ENCODE data around the gene TSPAN2. TPM values are rescaled to one million over a fixed set of nuclear protein-coding genes. Genes with fewer than 3 reads are reported as not detected.

The TSPAN2 gene
- total RNA-seq, 4 donors from 2014 or later: 3.0 to 6.6 (median 4.6) TPM

DNA sequence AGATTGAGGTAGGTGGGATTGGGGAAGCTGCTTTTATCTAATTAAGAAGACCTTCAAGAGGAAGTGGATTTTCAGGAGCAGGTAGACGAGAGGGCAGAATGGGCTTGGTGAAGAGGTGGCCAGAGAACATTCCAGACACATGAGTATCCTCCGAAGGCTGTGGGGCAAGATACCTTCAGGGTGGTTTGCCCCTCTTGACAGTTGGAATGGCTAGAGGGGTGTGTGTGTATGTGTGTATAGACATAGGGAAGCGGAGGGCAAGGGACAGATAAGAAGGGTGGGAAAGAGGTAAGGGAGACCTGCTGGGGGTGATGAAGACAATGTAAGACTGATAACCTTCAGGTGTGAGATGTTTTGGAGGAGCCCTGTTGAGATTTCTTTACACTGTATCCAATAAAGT, 46.8 kb upstream of the TSPAN2 start:
- Histone ChIP-seq H3K36me3 (no peaks in the 10 kb centered on the region), H3K4me3 (replicated peaks in 1 of 3) (no peak overlapping the region), H3K27me3 (no peaks in the 10 kb centered on the region), H3K4me1 (peaks cover 0 to 4% of the 10 kb centered on the region in 2 donors), H3K9me3 (no peaks in the 10 kb centered on the region), H3K27ac (no peak overlapping the region)
- TF ChIP-seq POLR2A (IDR thresholded peaks at IDR 0.05): no peak
- no peak for TF ChIP-seq CTCF (IDR thresholded peaks at IDR 0.05)
- intact Hi-C loops (cut with DNase I): loop anchor here (10.0 kb wide), 2 partner anchors 329 to 629 kb away; partner anchors contain the start of gene CASQ2
- 77 to 84% methylated on average over 3 of the region's 3 CpGs for WGBS, 2 donors
- DNase-seq: no peak

GRCh38 chr1:115135681-115136080, 46.4 kb upstream of the TSPAN2 start:
- TF ChIP-seq POLR2A (IDR thresholded peaks at IDR 0.05) (no peak), CTCF (IDR thresholded peaks at IDR 0.05) (no peak)
- WGBS, 2 donors: 83% methylated on average over 5 of the region's 5 CpGs
- no peak for DNase-seq
- H3K27me3 ChIP-seq: no peaks in the 10 kb centered on the region
- intact Hi-C loops (cut with DNase I): loop anchor here (10.0 kb wide), 2 partner anchors 329 to 629 kb away; partner anchors contain the start of gene CASQ2
- no peak overlapping the region for H3K4me3 ChIP-seq (replicated peaks in 1 of 3)
- peaks cover 0 to 4% of the 10 kb centered on the region in 2 donors for H3K4me1 ChIP-seq
- no peaks in the 10 kb centered on the region for H3K36me3 ChIP-seq
- H3K27ac ChIP-seq: no peak overlapping the region
- H3K9me3 ChIP-seq: no peaks in the 10 kb centered on the region

DNA sequence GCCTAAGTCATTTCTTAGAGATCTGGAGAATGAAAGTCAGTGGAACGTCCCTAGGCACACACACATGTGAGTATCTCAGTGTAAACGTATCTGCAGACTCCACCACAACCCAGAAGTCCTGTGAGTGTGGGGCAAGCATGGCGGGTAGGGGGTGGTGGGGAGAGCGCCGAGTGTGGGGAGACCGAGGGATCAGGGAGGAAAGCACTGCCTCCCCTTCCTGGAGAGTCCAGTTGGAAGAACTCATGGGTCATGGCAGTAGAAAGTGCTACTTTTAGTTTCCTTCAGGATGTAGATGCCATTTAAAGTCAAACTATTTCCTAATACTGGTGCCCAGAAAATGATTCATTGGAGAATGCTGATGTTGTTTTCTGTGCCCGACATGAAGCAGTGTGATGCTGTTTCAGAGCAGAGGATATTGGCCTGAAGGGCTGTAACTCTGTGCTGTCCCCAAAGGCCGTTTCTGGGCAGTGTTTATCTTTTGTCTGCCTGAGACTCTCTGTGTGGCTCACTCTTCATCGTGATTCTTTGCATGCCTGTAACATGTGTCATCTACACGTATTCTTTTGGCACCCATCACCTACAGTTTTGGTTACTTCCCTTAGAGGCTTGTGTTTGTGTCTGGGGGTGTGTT, 45.7 kb upstream of the TSPAN2 start:
- no peaks in the 10 kb centered on the region for H3K36me3 ChIP-seq
- TF ChIP-seq CTCF (IDR thresholded peaks at IDR 0.05): no peak
- TF ChIP-seq POLR2A (IDR thresholded peaks at IDR 0.05): no peak
- intact Hi-C loops (cut with DNase I): loop anchor here (10.0 kb wide), 2 partner anchors 330 to 630 kb away; partner anchors contain the start of gene CASQ2
- H3K27ac ChIP-seq: no peak overlapping the region
- H3K4me3 ChIP-seq (replicated peaks in 1 of 3): no peak overlapping the region
- no peak for DNase-seq
- H3K27me3 ChIP-seq: no peaks in the 10 kb centered on the region
- 56 to 62% methylated on average over 10 of the region's 10 CpGs for WGBS, 2 donors
- H3K9me3 ChIP-seq: no peaks in the 10 kb centered on the region
- peaks cover 0 to 4% of the 10 kb centered on the region in 2 donors for H3K4me1 ChIP-seq

GRCh38 chr1:115134231-115134630, 44.9 kb upstream of the TSPAN2 start:
- no peaks in the 10 kb centered on the region for H3K9me3 ChIP-seq

More at GRCh38 chr1:115134231-115134630, 44.9 kb upstream of the TSPAN2 start:
- 79 to 81% methylated on average over 6 of the region's 6 CpGs for WGBS, 2 donors
- Histone ChIP-seq H3K4me3 (replicated peaks in 1 of 3) (no peak overlapping the region), H3K36me3 (no peaks in the 10 kb centered on the region), H3K27ac (no peak overlapping the region), H3K27me3 (no peaks in the 10 kb centered on the region), H3K4me1 (peaks cover 0 to 3% of the 10 kb centered on the region in 2 donors)
- intact Hi-C loops (cut with DNase I): loop anchor here (10.0 kb wide), 2 partner anchors 331 to 631 kb away; partner anchors contain the start of gene CASQ2
- TF ChIP-seq CTCF (IDR thresholded peaks at IDR 0.05) (no peak), POLR2A (IDR thresholded peaks at IDR 0.05) (no peak)
- DNase-seq: no peak
